ENCODE data around the gene CADPS2. TPM values are rescaled to one million over a fixed set of nuclear protein-coding genes. Genes with fewer than 3 reads are reported as not detected.

The CADPS2 gene
- total RNA-seq, 2 donors from 2014 or later: 4.3 to 11.7 TPM

- Mint-ChIP-seq H3K9me3 (no peaks in the 10 kb centered on the region), H3K4me1 (no peaks in the 10 kb centered on the region), H3K27ac (no peak overlapping the region), H3K27me3 (ENCODE audit: insufficient read depth) (no peaks in the 10 kb centered on the region), H3K36me3 (ENCODE audit: low read depth) (no peaks in the 10 kb centered on the region), H3K4me3 (no peak overlapping the region)
- Histone ChIP-seq H3K36me3 (ENCODE audit: control insufficient read depth, insufficient read depth, low read length) (no peaks in the 10 kb centered on the region), H3K4me3 (ENCODE audit: low read length) (no peak overlapping the region), H3K4me1 (ENCODE audit: control insufficient read depth, insufficient read depth, low read length) (no peaks in the 10 kb centered on the region), H3K9me3 (ENCODE audit: control insufficient read depth, low read length) (no peaks in the 10 kb centered on the region), H3K27me3 (ENCODE audit: control insufficient read depth, insufficient read depth, low read length, poor library complexity, severe bottlenecking) (no peaks in the 10 kb centered on the region), H3K27ac (ENCODE audit: low read depth, low read length) (no peak overlapping the region), H3K9ac (ENCODE audit: extremely low read depth, low read length, poor library complexity, severe bottlenecking) (no peak overlapping the region)
- no peak for DNase-seq
- WGBS, 2 experiments (ENCODE audit: insufficient coverage in 1 of 2, insufficient read length in 1 of 2): 42% methylated on average over 3 of the region's 3 CpGs; no CpG with 5 or more reads in 1 of the 2 experiments
- peak; percentile 79 for TF ChIP-seq CTCF (conservative IDR thresholded peaks at IDR 0.05)
These were observed 357.3 kb downstream of the CADPS2 start for GRCh38 chr7:122528879-122529481.

GRCh38 chr7:122525355-122525754, 360.9 kb downstream of the CADPS2 start:
- H3K27me3 Mint-ChIP-seq (ENCODE audit: insufficient read depth): no peaks in the 10 kb centered on the region
- no peaks in the 10 kb centered on the region for H3K9me3 Mint-ChIP-seq
- Histone ChIP-seq H3K4me1 (ENCODE audit: control insufficient read depth, insufficient read depth, low read length) (no peaks in the 10 kb centered on the region), H3K27ac (ENCODE audit: low read depth, low read length) (no peak overlapping the region), H3K27me3 (ENCODE audit: control insufficient read depth, insufficient read depth, low read length, poor library complexity, severe bottlenecking) (no peaks in the 10 kb centered on the region), H3K9ac (ENCODE audit: extremely low read depth, low read length, poor library complexity, severe bottlenecking) (no peak overlapping the region), H3K4me3 (ENCODE audit: low read length) (no peak overlapping the region), H3K36me3 (ENCODE audit: control insufficient read depth, insufficient read depth, low read length) (no peaks in the 10 kb centered on the region), H3K9me3 (ENCODE audit: control insufficient read depth, low read length) (no peaks in the 10 kb centered on the region)
- no peak for TF ChIP-seq CTCF (conservative IDR thresholded peaks at IDR 0.05)
- H3K27ac Mint-ChIP-seq: no peak overlapping the region
- no peak overlapping the region for H3K4me3 Mint-ChIP-seq
- H3K36me3 Mint-ChIP-seq (ENCODE audit: low read depth): no peaks in the 10 kb centered on the region
- DNase-seq: no peak
- WGBS, 2 experiments (ENCODE audit: insufficient coverage in 1 of 2, insufficient read length in 1 of 2): 90 to 97% methylated on average over 4 of the region's 5 CpGs
- H3K4me1 Mint-ChIP-seq: peaks cover 11% of the 10 kb centered on the region

- H3K36me3 Mint-ChIP-seq (ENCODE audit: low read depth): no peaks in the 10 kb centered on the region
- no peaks in the 10 kb centered on the region for H3K27me3 Mint-ChIP-seq (ENCODE audit: insufficient read depth)
- H3K4me1 Mint-ChIP-seq: peaks cover 32% of the 10 kb centered on the region
- H3K27ac ChIP-seq (ENCODE audit: low read depth, low read length): no peak overlapping the region
- no peak overlapping the region for H3K4me3 Mint-ChIP-seq
- no peaks in the 10 kb centered on the region for H3K9me3 ChIP-seq (ENCODE audit: control insufficient read depth, low read length)
- H3K9me3 Mint-ChIP-seq: no peaks in the 10 kb centered on the region
- TF ChIP-seq CTCF (conservative IDR thresholded peaks at IDR 0.05): no peak
- H3K36me3 ChIP-seq (ENCODE audit: control insufficient read depth, insufficient read depth, low read length): no peaks in the 10 kb centered on the region
- H3K4me3 ChIP-seq (ENCODE audit: low read length): no peak overlapping the region
- H3K4me1 ChIP-seq (ENCODE audit: control insufficient read depth, insufficient read depth, low read length): no peaks in the 10 kb centered on the region
- no peak overlapping the region for H3K27ac Mint-ChIP-seq
- DNase-seq: no peak
- H3K27me3 ChIP-seq (ENCODE audit: control insufficient read depth, insufficient read depth, low read length, poor library complexity, severe bottlenecking): no peaks in the 10 kb centered on the region
- H3K9ac ChIP-seq (ENCODE audit: extremely low read depth, low read length, poor library complexity, severe bottlenecking): no peak overlapping the region
These were observed 364.5 kb downstream of the CADPS2 start for GRCh38 chr7:122521767-122522166.
